Neural cell (in vitro differentiated cells): Measurements from ENCODE around the gene SPTBN1. TPM values are rescaled to one million over a fixed set of nuclear protein-coding genes. Genes with fewer than 3 reads are reported as not detected.

Source experiments
- H2AFZ ChIP-seq: fragments of 200-600, 300-800 bp; sonication (generic), shearing (Covaris generic); 2 replicates; pipeline ENCODE4 v1.6.0; 2014; ENCODE audit warnings: low read depth, mild to moderate bottlenecking, antibody characterized with exemption, low read length, moderate library complexity
- H3F3A ChIP-seq: fragments of 200-600 bp; shearing (Covaris generic); 2 replicates; pipeline ENCODE4 v1.6.1; 2016; ENCODE audit warnings: mild to moderate bottlenecking, moderate library complexity, mixed read lengths, antibody characterized with exemption, low read length; ENCODE audit not compliant: insufficient read depth, poor library complexity, severe bottlenecking
- H3K27ac ChIP-seq: fragments of 200-600, 300-800 bp; sonication (generic), shearing (Covaris generic); 2 replicates; pipeline ENCODE4 v1.5.1; 2014; ENCODE audit warnings: mild to moderate bottlenecking, low read length, moderate library complexity
- H3K27me3 ChIP-seq: fragments of 300-800, 200-600 bp; sonication (generic), shearing (Covaris generic); 2 replicates; pipeline ENCODE4 v1.6.0; 2014; ENCODE audit warnings: mild to moderate bottlenecking, low read depth, low read length, moderate library complexity; ENCODE audit not compliant: insufficient read depth
- H3K36me3 ChIP-seq: fragments of 300-800, 200-600 bp; sonication (generic), shearing (Covaris generic); 2 replicates; pipeline ENCODE4 v1.5.1; 2014; ENCODE audit warnings: mild to moderate bottlenecking, antibody characterized with exemption, low read length, moderate library complexity; ENCODE audit not compliant: insufficient read depth
- H3K4me2 ChIP-seq: fragments of 300-800, 200-600 bp; sonication (generic), shearing (Covaris generic); 2 replicates; pipeline ENCODE4 v1.6.0; 2014; ENCODE audit warnings: mild to moderate bottlenecking, low read length
- H3K4me3 ChIP-seq: fragments of 300-800, 200-600 bp; sonication (generic), shearing (Covaris generic); 2 replicates; pipeline ENCODE4 v1.5.1; 2014; ENCODE audit warnings: mild to moderate bottlenecking, low read length, moderate library complexity
- H3K79me2 ChIP-seq: fragments of 200-600 bp; shearing (Covaris generic); replicated peaks from 2 replicates; pipeline ENCODE4 v1.6.0; 2014; ENCODE audit warnings: mild to moderate bottlenecking, low read length, moderate library complexity; ENCODE audit not compliant: insufficient read depth
- H3K9ac ChIP-seq: fragments of 300-800, 200-600 bp; sonication (generic), shearing (Covaris generic); 2 replicates; pipeline ENCODE4 v1.6.1; 2016; ENCODE audit warnings: mild to moderate bottlenecking, low read length, mixed read lengths
- H3K9me2 ChIP-seq: fragments of 200-600 bp; shearing (Covaris generic); 2 replicates; pipeline ENCODE4 v1.6.1; 2016; ENCODE audit warnings: mild to moderate bottlenecking, low read length, mixed read lengths; ENCODE audit not compliant: insufficient read depth
- H3K9me3 ChIP-seq: fragments of 200-600, 300-800 bp; sonication (generic), shearing (Covaris generic); 2 replicates; pipeline ENCODE4 v1.6.1; 2016; ENCODE audit warnings: mild to moderate bottlenecking, mixed run types, low read length, moderate library complexity, mixed read lengths
- H4K20me1 ChIP-seq: fragments of 200-600 bp; shearing (Covaris generic); 2 replicates; pipeline ENCODE4 v1.6.1; 2016; ENCODE audit warnings: mild to moderate bottlenecking, mixed run types; ENCODE audit not compliant: insufficient read depth
- CTCF ChIP-seq: fragments of 450-650 bp; IDR thresholded peaks from 2 replicates; pipeline ENCODE4 v1.5.1; 2014; ENCODE audit warnings: antibody characterized with exemption, mild to moderate bottlenecking, moderate library complexity; ENCODE audit not compliant: poor library complexity, severe bottlenecking
- EP300 ChIP-seq: fragments of 450-650 bp; conservative IDR thresholded peaks from 2 replicates; pipeline ENCODE4 v1.6.1; 2014; ENCODE audit warnings: antibody characterized with exemption, mild to moderate bottlenecking, moderate library complexity; ENCODE audit not compliant: poor library complexity, severe bottlenecking
- EZH2 ChIP-seq: fragments of 200-600, 300-800 bp; shearing (Covaris generic), sonication (generic); IDR thresholded peaks from 2 replicates; pipeline ENCODE4 v1.6.1; 2014; ENCODE audit warnings: antibody characterized with exemption, low read length, borderline replicate concordance, mild to moderate bottlenecking; ENCODE audit not compliant: insufficient read depth, poor library complexity, severe bottlenecking
- MXI1 ChIP-seq: fragments of 450-650 bp; conservative IDR thresholded peaks from 2 replicates; pipeline ENCODE4 v1.6.1; 2014; ENCODE audit warnings: antibody characterized with exemption, mild to moderate bottlenecking; ENCODE audit not compliant: poor library complexity, severe bottlenecking
- POLR2AphosphoS5 ChIP-seq: IDR thresholded peaks from 2 replicates; pipeline ENCODE4 v1.6.1; 2012
- RAD21 ChIP-seq: fragments of 450-650 bp; conservative IDR thresholded peaks from 2 replicates; pipeline ENCODE4 v1.6.1; 2014; ENCODE audit warnings: antibody characterized with exemption, mild to moderate bottlenecking, moderate library complexity
- REST ChIP-seq: IDR thresholded peaks from 2 replicates; pipeline ENCODE4 v1.6.1; 2012; ENCODE audit warnings: borderline replicate concordance
- SMC3 ChIP-seq: fragments of 450-650 bp; conservative IDR thresholded peaks from 2 replicates; pipeline ENCODE4 v1.6.1; 2014; ENCODE audit warnings: antibody characterized with exemption, mild to moderate bottlenecking, moderate library complexity; ENCODE audit not compliant: poor library complexity
- TAF1 ChIP-seq: IDR thresholded peaks from 2 replicates; pipeline ENCODE4 v1.6.1; 2012; ENCODE audit warnings: low read depth
- polyA plus RNA-seq: library from polyadenylated mRNA; depleted of rRNA; stranded (reverse); fragments of >200 nt; gene quantifications from 2 replicates; pipeline ENCODE4 v1.2.3, GENCODE V29; 2014

The SPTBN1 gene
- polyA plus RNA-seq, 1 donor from 2014 or later: 92.1 TPM

GRCh38 chr2:54617409-54617808, 161.3 kb downstream of the SPTBN1 start:
- Histone ChIP-seq H3K9me3 (no peaks in the 10 kb centered on the region), H3F3A (no peaks in the 10 kb centered on the region), H3K27me3 (no peaks in the 10 kb centered on the region), H3K36me3 (peaks cover 8% of the 10 kb centered on the region), H2AFZ (no peak overlapping the region), H3K4me2 (no peak overlapping the region), H3K27ac (no peak overlapping the region), H3K4me3 (no peak overlapping the region), H3K79me2 (no peaks in the 10 kb centered on the region), H3K9ac (no peak overlapping the region), H3K9me2 (no peaks in the 10 kb centered on the region), H4K20me1 (no peaks in the 10 kb centered on the region)
- no peak for TF ChIP-seq TAF1
- no peak for TF ChIP-seq EZH2
- TF ChIP-seq CTCF: no peak
- no peak for TF ChIP-seq EP300
- TF ChIP-seq RAD21: no peak
- TF ChIP-seq POLR2AphosphoS5: no peak
- no peak for TF ChIP-seq REST
- TF ChIP-seq MXI1: no peak
- TF ChIP-seq SMC3: no peak

GRCh38 chr2:54618646-54619565, 162.8 kb downstream of the SPTBN1 start:
- H2AFZ ChIP-seq: no peak overlapping the region
- no peaks in the 10 kb centered on the region for H3K9me3 ChIP-seq
- no peak overlapping the region for H3K4me2 ChIP-seq
- no peak for TF ChIP-seq EZH2
- TF ChIP-seq REST: no peak
- no peak for TF ChIP-seq SMC3
- TF ChIP-seq MXI1: no peak
- no peak for TF ChIP-seq POLR2AphosphoS5
- no peak for TF ChIP-seq RAD21
- no peak for TF ChIP-seq CTCF
- no peak for TF ChIP-seq EP300
- no peak for TF ChIP-seq TAF1
- no peak overlapping the region for H3K9ac ChIP-seq
- peaks cover 10% of the 10 kb centered on the region for H3K36me3 ChIP-seq
- no peaks in the 10 kb centered on the region for H4K20me1 ChIP-seq
- no peaks in the 10 kb centered on the region for H3F3A ChIP-seq
- H3K27ac ChIP-seq: no peak overlapping the region
- H3K9me2 ChIP-seq: no peaks in the 10 kb centered on the region
- H3K27me3 ChIP-seq: no peaks in the 10 kb centered on the region
- no peak overlapping the region for H3K4me3 ChIP-seq
- no peaks in the 10 kb centered on the region for H3K79me2 ChIP-seq
